Stomach smooth muscle (tissue), 2 donors: ENCODE measurements around the gene USO1.
"Not testable (repeated sequence)": the region's sequence is repeated elsewhere in the genome, so short reads cannot be mapped to it uniquely, and the experiment has no call there.

Experiments used
- H3K27ac ChIP-seq: one replicate; pipeline ENCODE4 v1.7.0; 2013; ENCODE audit warnings: mild to moderate bottlenecking, low read length, inconsistent platforms
- H3K27me3 ChIP-seq, 2 donors: one replicate each; pipeline ENCODE4 v1.7.0; 2013; ENCODE audit warnings: low read length in 2 of 2; ENCODE audit not compliant: insufficient read depth in 2 of 2, control insufficient read depth in 1 of 2
- H3K36me3 ChIP-seq, 2 donors: one replicate each; pipeline ENCODE4 v1.7.0; 2013; ENCODE audit warnings: low read length in 2 of 2; ENCODE audit not compliant: control insufficient read depth in 2 of 2, insufficient read depth in 2 of 2
- H3K4me1 ChIP-seq: one replicate; pipeline ENCODE4 v1.7.0; 2013; ENCODE audit warnings: low read length; ENCODE audit not compliant: control insufficient read depth, insufficient read depth
- H3K4me3 ChIP-seq, 2 donors: one replicate each; pipeline ENCODE4 v1.7.0; 2013; ENCODE audit warnings: low read length in 2 of 2
- H3K9ac ChIP-seq, 2 donors: one replicate each; pipeline ENCODE4 v1.7.0; 2013; ENCODE audit warnings: low read length in 2 of 2, mild to moderate bottlenecking in 1 of 2
- H3K9me3 ChIP-seq, 2 donors: one replicate each; pipeline ENCODE4 v1.7.0; 2013; ENCODE audit warnings: low read length in 2 of 2; ENCODE audit not compliant: control insufficient read depth in 2 of 2
- donor health status: healthy.
- donor health status: Pancreatic carcinoma.

Gene USO1, protein sequence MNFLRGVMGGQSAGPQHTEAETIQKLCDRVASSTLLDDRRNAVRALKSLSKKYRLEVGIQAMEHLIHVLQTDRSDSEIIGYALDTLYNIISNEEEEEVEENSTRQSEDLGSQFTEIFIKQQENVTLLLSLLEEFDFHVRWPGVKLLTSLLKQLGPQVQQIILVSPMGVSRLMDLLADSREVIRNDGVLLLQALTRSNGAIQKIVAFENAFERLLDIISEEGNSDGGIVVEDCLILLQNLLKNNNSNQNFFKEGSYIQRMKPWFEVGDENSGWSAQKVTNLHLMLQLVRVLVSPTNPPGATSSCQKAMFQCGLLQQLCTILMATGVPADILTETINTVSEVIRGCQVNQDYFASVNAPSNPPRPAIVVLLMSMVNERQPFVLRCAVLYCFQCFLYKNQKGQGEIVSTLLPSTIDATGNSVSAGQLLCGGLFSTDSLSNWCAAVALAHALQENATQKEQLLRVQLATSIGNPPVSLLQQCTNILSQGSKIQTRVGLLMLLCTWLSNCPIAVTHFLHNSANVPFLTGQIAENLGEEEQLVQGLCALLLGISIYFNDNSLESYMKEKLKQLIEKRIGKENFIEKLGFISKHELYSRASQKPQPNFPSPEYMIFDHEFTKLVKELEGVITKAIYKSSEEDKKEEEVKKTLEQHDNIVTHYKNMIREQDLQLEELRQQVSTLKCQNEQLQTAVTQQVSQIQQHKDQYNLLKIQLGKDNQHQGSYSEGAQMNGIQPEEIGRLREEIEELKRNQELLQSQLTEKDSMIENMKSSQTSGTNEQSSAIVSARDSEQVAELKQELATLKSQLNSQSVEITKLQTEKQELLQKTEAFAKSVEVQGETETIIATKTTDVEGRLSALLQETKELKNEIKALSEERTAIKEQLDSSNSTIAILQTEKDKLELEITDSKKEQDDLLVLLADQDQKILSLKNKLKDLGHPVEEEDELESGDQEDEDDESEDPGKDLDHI

DNA sequence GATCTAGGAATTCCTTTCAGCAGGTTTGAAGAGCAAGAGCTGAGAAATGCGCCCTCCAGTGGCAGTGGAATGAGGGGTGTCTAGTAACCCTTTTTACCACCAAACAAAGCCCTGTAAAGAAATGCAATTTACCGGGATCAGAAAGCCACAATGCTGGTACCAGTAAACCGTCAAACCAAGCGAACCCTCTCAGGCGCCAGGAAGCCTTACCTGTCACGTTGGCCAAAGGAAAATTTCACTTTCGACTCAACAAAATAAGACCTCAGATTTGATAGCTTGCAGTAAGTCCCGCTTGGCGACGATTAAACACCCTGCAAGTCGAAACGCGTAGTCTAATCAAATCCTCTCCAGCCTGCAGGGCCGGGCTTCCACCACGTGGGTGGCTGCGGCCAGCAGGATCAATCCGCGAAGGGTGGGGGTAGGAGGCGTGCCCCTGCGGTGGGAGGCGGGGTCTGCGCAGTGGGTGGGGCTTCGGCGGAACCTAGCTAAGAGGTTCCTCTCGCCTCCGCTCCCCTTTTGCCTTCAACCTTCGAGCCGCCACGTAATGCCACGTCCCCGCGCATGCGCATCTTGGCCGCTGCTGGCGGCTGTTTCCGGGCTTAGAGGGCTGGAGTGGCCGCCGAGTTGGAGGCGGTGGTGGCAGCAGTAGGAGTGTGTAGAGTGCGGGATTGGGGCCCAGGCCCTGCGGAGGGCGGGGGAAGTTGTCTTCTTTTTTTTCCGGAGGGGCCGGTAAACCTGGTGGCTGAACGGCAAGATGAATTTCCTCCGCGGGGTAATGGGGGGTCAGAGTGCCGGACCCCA is at the start of gene USO1:
USO1 (plus strand) TSS at position 512 of the 801 bp plus-strand sequence; CDS start at position 755, 243 bp downstream.
- H3K4me3 ChIP-seq = peak within 1 kb of the TSS; percentile 96 to 97
- no peaks in the 10 kb centered on the region for H3K36me3 ChIP-seq
- no peaks in the 10 kb centered on the region for H3K27me3 ChIP-seq
- H3K9ac ChIP-seq = peak within 1 kb of the TSS; percentile 97
- H3K4me1 ChIP-seq = peaks cover 18% of the 10 kb centered on the region
- no peaks in the 10 kb centered on the region for H3K9me3 ChIP-seq
- peak within 1 kb of the TSS; percentile 96 for H3K27ac ChIP-seq

DNA sequence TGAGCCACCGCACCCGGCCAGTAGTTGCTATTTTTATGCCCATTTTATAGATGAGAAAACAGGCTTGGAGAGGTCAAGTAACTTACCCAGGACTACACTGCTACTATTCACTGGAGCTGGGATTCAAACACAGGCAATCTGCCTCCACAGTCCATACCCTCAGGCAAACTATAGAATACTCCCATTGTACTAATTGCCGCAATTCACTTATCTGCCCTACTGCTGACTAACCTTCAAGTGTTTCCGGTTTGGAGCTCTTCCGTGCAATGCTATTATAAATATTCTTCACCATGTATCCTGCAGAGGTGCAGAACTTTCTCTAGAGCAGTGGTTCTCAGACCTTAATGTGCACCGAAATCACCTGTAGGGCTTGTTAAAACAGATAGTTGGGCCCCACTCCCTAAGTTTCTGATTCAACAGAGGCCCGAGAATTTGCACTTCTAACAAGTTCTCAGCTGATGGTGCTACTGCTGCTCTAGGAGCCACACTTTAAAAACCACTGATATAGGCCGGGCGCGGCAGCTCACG is 49.3 kb upstream of the USO1 start:
- Histone ChIP-seq H3K9ac (no peak overlapping the region), H3K36me3 (no peaks in the 10 kb centered on the region), H3K4me1 (peaks cover 8% of the 10 kb centered on the region), H3K27me3 (no peaks in the 10 kb centered on the region), H3K9me3 (no peaks in the 10 kb centered on the region), H3K27ac (no peak overlapping the region), H3K4me3 (no peak overlapping the region)

DNA sequence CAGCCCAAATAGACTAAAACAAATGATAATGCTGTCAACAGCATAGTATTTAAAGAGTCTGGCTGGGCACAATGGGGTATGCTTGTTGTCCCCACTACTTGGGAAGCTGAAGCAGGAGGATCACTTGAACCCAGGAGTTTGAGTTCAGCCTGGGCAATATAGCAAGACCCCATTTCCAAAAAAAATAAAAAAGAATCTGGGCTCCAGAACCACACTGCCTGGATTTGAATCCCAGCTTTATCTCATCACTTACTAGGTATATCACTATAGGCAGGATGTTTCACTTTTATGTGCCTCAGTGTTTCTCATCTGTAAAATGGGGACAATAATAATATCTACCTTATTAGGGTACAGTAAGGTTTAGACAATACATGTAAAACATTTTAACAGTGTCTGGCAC is 45.9 kb upstream of the USO1 start:
- Histone ChIP-seq H3K27ac (no peak overlapping the region), H3K9me3 (no peaks in the 10 kb centered on the region)

DNA sequence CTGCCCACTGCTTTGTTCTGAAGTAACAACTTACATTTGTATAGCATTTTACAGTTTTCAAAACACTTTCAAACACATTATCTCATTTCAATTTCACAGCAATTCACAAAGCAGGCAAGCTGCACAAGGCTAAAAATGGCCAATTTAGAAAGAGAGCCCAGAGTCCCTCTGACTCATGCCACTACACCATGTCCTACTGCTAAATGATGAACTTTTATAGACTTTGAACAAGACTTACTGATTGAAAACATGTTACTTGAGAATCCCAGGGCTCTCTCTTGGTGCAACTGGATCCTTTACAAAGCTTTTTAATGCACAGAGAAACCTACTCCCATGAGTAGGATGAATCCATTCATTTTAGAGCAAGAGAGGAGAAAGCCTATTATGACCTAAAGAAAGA is 45.4 kb upstream of the USO1 start:
- Histone ChIP-seq H3K27ac (no peak overlapping the region), H3K9me3 (no peaks in the 10 kb centered on the region), H3K9ac (no peak overlapping the region), H3K4me1 (peaks cover 3% of the 10 kb centered on the region), H3K4me3 (no peak overlapping the region), H3K27me3 (no peaks in the 10 kb centered on the region), H3K36me3 (no peaks in the 10 kb centered on the region)

More for the DNA sequence above, 45.9 kb upstream of the USO1 start:
- no peak overlapping the region for H3K9ac ChIP-seq
- H3K27me3 ChIP-seq = no peaks in the 10 kb centered on the region
- H3K4me3 ChIP-seq = no peak overlapping the region
- H3K4me1 ChIP-seq = peaks cover 8% of the 10 kb centered on the region
- H3K36me3 ChIP-seq = no peaks in the 10 kb centered on the region

DNA sequence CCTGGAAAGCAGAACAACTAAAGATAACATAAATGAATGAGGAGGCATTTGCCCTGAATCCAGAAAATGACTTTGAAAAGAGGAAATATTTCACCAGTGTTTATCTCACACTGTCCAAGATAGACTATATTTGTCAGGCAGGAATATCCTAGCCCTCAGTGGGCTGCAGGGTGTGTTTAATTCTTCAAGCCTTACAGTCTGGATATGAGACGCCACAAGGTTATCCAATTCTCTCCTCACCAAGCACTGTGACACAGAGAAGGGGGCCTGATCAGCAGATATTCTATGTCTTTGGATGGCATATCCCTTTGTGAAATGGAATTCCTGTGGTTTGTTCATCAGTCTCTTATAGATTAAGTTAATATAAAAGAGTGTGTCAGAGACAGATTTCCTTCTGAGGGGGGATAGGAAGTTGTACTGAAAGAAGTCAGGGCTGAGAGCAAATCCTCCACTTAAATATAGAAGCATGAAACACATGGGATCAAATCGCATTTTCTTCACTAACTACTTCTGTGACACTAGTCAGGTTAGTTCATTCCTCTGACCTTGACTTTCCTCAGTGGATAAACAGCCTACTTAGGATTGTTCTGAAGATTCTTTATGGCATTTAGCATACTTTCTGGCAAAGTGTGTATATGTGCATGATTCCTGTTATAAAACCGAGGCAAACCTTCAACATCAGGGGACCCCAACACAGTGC is 44.4 kb upstream of the USO1 start:
- H3K4me1 ChIP-seq = no peaks in the 10 kb centered on the region
- no peaks in the 10 kb centered on the region for H3K27me3 ChIP-seq
- no peak overlapping the region for H3K9ac ChIP-seq
- no peaks in the 10 kb centered on the region for H3K36me3 ChIP-seq
- H3K27ac ChIP-seq = no peak overlapping the region
- no peak overlapping the region for H3K4me3 ChIP-seq
- H3K9me3 ChIP-seq = no peaks in the 10 kb centered on the region

DNA sequence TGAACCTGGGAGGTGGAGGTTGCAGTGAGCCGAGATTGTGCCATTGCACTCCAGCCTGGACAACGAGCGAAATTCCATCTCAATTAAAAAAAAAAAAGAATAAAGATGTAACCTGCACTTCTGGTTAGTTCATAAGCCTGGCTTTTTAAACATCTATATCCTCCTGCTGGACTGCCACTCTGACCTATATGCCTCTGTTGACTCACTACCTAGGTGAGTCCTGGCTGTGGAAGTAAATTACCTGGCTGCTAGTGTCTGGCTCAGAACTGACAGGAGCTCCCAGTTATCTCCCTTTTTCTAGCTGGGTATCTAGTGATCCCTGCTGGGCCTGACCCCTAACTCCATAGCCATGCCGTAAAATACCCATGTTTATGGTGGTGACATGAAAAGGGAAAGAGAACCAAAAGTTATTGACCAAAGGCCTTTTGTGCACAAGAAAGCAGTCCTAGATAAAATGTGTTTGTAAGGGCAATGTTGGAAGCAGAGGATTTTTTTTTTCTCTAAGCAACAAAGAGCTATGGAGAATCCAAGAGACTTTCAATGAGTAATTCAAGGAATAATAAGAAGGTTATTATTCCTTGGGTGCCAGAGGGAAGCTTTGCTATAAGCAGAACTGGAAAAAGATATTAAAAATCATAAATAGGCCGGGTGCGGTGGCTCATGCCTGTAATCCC is 40.8 kb upstream of the USO1 start:
- no peak overlapping the region for H3K27ac ChIP-seq
- no peak overlapping the region for H3K9ac ChIP-seq
- no peaks in the 10 kb centered on the region for H3K9me3 ChIP-seq
- H3K36me3 ChIP-seq = no peaks in the 10 kb centered on the region
- peaks cover 5% of the 10 kb centered on the region for H3K4me1 ChIP-seq
- H3K4me3 ChIP-seq = no peak overlapping the region
- H3K27me3 ChIP-seq = no peaks in the 10 kb centered on the region

DNA sequence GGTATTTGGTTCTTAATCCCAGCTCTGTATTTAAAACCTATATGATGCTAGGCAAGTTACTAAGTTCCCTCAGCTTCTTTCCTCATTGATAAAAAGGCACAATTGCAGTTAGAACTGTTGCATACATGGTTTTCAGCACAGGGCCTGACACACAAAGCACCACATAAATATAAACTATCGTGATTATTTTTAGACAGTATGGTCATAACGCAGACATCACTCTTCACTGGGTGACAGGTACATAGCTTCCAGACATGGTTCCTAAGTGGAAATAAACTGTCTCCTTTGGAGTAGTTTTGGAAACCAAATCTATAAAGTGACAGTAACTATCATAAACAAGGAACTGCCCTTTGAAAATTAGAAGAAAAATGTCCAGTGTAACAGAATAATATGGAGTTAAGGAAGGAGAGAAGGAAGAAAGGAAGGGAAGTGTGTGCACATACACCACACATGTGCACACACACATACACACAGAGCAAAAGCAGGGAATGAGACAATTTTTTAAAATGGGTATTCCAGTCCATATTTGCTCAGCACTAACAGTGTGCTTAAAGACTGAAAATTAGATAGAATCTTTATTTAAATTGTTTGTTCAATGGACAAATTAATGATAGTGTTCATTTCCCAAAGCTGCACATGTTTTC is 38.7 kb upstream of the USO1 start:
- no peak overlapping the region for H3K27ac ChIP-seq
- H3K9ac ChIP-seq = no peak overlapping the region
- H3K9me3 ChIP-seq = no peaks in the 10 kb centered on the region
- peaks cover 5% of the 10 kb centered on the region for H3K4me1 ChIP-seq
- H3K36me3 ChIP-seq = no peaks in the 10 kb centered on the region
- H3K27me3 ChIP-seq = no peaks in the 10 kb centered on the region
- no peak overlapping the region for H3K4me3 ChIP-seq

DNA sequence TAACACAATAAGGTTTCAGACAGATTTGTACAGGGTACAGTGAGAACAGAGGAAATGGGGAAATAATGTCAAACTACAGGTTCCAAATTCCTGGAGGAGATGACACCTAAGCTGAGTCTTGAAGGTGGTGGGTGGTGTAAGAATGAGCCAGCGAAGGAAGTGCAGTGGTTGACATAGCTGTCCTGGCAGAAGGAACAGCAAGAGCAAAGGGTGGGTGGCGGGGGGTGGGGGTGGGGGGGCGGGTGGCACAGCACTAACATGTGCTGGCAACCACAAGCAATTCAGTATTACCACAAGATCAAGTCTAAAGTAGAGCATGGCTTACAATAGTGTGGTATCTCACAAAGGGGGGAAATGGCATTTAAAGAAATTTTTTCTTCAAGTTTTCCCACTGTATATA is 38.0 kb upstream of the USO1 start:
- H3K27me3 ChIP-seq = no peaks in the 10 kb centered on the region
- no peak overlapping the region for H3K9ac ChIP-seq
- H3K27ac ChIP-seq = no peak overlapping the region
- no peak overlapping the region for H3K4me3 ChIP-seq
- H3K9me3 ChIP-seq = no peaks in the 10 kb centered on the region
- peaks cover 5% of the 10 kb centered on the region for H3K4me1 ChIP-seq
- no peaks in the 10 kb centered on the region for H3K36me3 ChIP-seq

DNA sequence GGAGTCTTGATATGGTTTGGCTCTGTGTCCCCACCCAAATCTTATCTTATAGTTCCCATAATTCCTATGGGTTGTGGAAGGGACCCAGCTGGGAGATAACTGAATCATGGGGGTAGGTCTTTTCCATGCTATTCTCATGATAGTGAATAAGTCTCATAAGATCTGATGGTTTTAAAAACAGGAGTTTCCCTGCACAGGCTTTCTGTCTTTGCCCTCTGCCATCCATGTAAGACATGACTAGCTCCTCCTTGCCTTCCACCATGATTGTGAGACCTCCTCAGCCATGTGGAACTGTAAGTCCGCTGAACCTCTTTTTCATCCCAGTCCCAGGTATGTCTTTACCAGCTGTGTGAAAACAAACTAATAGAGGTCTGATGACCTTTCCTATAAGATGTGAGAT is 37.3 kb upstream of the USO1 start:
- H3K9me3 ChIP-seq, H3K27me3 ChIP-seq, H3K4me3 ChIP-seq, H3K36me3 ChIP-seq, H3K9ac ChIP-seq, H3K27ac ChIP-seq, H3K4me1 ChIP-seq: not testable (repeated sequence)
